HL-60 (cell line): ENCODE data around the gene PRL.

ENCODE experiments used
- POLR2AphosphoS5 ChIP-seq: IDR thresholded peaks from 2 replicates; pipeline ENCODE4 v1.6.1; 2012; ENCODE audit warnings: low read depth
- SPI1 ChIP-seq: IDR thresholded peaks from 2 replicates; pipeline ENCODE4 v1.6.1; 2012; ENCODE audit warnings: low read depth, mild to moderate bottlenecking, borderline replicate concordance
- TF ChIP-seq, protein P1 (sequence below): IDR thresholded peaks from one replicate; pipeline ENCODE4 v1.5.1; 2011; ENCODE audit warnings: low read length, control low read depth, inconsistent platforms; ENCODE audit not compliant: insufficient read depth
- TF ChIP-seq, protein P2 (sequence below): IDR thresholded peaks from 2 replicates; pipeline ENCODE4 v1.6.1; 2012; ENCODE audit warnings: low read depth; ENCODE audit not compliant: insufficient replicate concordance

DNA sequence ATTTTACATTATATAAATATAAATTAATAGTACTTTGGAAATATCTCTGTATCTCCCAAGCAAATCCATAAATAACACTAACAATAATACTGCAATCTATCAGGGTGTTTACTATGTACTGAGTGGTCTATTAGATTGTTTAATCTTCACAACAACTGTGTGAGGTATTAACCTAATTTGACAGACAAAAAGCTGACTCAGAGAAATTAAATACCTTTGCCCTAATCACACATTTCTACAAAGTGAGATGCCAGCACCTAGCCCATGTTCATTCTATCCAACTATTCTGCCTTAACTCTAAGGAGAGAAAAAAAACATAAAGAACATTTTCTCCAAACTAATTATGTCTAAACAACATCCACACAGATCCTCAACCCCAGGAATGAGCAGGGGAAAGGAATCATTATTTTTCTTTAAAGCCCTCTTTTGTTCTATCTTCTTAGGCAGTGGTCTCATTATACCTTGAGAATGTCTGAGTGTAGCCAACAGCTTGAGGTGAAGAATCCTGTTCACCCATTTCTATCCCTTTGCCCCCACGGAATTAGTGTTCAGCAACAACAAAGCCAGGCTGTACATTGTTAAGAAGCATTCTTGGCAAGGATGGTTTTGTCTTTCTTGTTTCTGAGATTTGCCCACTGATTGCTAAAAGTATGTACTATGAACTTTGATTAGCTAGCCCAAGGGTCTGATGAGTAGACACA, 42.7 kb downstream of the PRL start:
- TF ChIP-seq, protein P1, sequence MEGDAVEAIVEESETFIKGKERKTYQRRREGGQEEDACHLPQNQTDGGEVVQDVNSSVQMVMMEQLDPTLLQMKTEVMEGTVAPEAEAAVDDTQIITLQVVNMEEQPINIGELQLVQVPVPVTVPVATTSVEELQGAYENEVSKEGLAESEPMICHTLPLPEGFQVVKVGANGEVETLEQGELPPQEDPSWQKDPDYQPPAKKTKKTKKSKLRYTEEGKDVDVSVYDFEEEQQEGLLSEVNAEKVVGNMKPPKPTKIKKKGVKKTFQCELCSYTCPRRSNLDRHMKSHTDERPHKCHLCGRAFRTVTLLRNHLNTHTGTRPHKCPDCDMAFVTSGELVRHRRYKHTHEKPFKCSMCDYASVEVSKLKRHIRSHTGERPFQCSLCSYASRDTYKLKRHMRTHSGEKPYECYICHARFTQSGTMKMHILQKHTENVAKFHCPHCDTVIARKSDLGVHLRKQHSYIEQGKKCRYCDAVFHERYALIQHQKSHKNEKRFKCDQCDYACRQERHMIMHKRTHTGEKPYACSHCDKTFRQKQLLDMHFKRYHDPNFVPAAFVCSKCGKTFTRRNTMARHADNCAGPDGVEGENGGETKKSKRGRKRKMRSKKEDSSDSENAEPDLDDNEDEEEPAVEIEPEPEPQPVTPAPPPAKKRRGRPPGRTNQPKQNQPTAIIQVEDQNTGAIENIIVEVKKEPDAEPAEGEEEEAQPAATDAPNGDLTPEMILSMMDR = no peak
- TF ChIP-seq POLR2AphosphoS5 (no peak), SPI1 (no peak)
- TF ChIP-seq, protein P2, sequence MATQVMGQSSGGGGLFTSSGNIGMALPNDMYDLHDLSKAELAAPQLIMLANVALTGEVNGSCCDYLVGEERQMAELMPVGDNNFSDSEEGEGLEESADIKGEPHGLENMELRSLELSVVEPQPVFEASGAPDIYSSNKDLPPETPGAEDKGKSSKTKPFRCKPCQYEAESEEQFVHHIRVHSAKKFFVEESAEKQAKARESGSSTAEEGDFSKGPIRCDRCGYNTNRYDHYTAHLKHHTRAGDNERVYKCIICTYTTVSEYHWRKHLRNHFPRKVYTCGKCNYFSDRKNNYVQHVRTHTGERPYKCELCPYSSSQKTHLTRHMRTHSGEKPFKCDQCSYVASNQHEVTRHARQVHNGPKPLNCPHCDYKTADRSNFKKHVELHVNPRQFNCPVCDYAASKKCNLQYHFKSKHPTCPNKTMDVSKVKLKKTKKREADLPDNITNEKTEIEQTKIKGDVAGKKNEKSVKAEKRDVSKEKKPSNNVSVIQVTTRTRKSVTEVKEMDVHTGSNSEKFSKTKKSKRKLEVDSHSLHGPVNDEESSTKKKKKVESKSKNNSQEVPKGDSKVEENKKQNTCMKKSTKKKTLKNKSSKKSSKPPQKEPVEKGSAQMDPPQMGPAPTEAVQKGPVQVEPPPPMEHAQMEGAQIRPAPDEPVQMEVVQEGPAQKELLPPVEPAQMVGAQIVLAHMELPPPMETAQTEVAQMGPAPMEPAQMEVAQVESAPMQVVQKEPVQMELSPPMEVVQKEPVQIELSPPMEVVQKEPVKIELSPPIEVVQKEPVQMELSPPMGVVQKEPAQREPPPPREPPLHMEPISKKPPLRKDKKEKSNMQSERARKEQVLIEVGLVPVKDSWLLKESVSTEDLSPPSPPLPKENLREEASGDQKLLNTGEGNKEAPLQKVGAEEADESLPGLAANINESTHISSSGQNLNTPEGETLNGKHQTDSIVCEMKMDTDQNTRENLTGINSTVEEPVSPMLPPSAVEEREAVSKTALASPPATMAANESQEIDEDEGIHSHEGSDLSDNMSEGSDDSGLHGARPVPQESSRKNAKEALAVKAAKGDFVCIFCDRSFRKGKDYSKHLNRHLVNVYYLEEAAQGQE = no peak
